Measurements from ENCODE around the gene CBX4. TPM values are rescaled to one million over a fixed set of nuclear protein-coding genes. Genes with fewer than 3 reads are reported as not detected.

Gene CBX4
- total RNA-seq, 1 donor from 2014 or later = 20.2 TPM

DNA sequence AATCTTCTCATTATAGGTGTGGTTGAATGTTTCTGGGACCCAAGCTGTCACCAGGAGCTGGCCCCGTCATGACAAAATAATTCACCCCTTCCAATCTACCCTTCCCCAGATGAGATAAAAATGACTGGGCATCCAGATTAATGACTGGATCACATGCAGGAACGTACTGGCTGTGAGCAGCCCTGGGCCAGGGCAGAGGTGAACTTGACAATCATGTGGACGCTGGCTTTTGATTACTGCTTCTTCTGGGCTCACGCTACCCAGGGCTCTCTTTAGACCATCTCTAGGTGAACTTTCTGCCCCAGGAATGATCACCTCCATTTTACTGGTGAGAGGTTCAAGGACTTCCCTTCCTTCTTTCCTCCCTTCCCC is 18.3 kb downstream of the CBX4 start:
- no peaks in the 10 kb centered on the region for H3K36me3 ChIP-seq
- no peaks in the 10 kb centered on the region for H3K4me1 ChIP-seq
- H3K27me3 ChIP-seq = peaks cover 7% of the 10 kb centered on the region
- H3K27ac ChIP-seq = no peak overlapping the region
- ATAC-seq = no peak
- no peak overlapping the region for H3K4me3 ChIP-seq
- no peak for TF ChIP-seq CTCF (IDR thresholded peaks at IDR 0.05)
- DNase-seq = no peak
- intact Hi-C loops (cut with DNase I) = no loop called here
- no peaks in the 10 kb centered on the region for H3K9me3 ChIP-seq

DNA sequence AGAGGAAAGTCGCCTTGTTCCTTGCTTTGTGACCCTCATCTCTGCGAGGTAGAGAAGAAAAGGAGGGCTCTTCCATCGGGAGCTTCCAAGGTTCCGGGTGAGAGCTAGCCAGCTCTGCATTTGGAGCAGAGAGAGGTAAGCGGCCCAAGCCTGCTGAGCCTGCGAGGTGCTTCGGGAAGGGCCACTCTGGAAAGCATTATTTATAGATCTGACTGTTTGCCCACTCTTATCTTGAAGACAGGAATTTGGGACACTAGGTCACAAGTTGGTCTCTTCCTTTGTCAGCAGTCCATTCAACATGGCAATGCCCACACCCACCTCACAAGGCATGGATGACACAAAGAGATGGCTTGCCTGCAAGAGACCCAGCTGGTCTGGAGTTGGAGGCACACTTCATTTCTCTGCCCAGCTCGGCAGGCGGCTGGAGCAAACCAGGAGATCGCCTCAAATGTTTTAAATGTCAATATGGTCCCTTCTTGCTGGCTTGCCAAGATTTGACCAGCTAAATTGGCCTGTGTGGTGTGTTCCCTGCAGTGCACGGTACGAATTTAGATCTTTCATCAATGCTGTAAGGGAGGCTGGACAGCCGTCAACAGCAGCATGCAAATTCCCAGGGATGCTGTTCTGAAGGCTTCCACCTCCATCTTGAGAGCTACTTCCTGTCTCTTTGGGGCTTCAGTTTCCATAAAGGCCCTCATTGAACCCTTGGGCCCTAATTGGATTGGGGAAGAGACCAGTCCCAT is 19.5 kb downstream of the CBX4 start:
- intact Hi-C loops (cut with DNase I) = no loop called here
- TF ChIP-seq CTCF (IDR thresholded peaks at IDR 0.05) = no peak

GRCh38 chr17:79819085-79819484 is 20.2 kb downstream of the CBX4 start:
- DNase-seq = no peak
- peaks cover 25% of the 10 kb centered on the region for H3K27me3 ChIP-seq

More for the DNA sequence above, 19.5 kb downstream of the CBX4 start:
- ATAC-seq = no peak
- peaks cover 5% of the 10 kb centered on the region for H3K4me1 ChIP-seq
- no peaks in the 10 kb centered on the region for H3K36me3 ChIP-seq
- no peak overlapping the region for H3K27ac ChIP-seq
- no peaks in the 10 kb centered on the region for H3K9me3 ChIP-seq
- no peak overlapping the region for H3K4me3 ChIP-seq
- H3K27me3 ChIP-seq = peaks cover 19% of the 10 kb centered on the region
- DNase-seq = no peak

GRCh38 chr17:79818026-79818758 is 21.0 kb downstream of the CBX4 start:
- Histone ChIP-seq H3K4me1 (peaks cover 15% of the 10 kb centered on the region), H3K27ac (no peak overlapping the region), H3K27me3 (peaks cover 30% of the 10 kb centered on the region), H3K4me3 (no peak overlapping the region), H3K9me3 (no peaks in the 10 kb centered on the region), H3K36me3 (no peaks in the 10 kb centered on the region)
- ATAC-seq (no peak), DNase-seq (no peak)
- no peak for TF ChIP-seq CTCF (IDR thresholded peaks at IDR 0.05)
- intact Hi-C loops (cut with DNase I) = no loop called here

More at GRCh38 chr17:79819085-79819484, 20.2 kb downstream of the CBX4 start:
- no peak overlapping the region for H3K4me3 ChIP-seq
- no peaks in the 10 kb centered on the region for H3K36me3 ChIP-seq
- no peak for TF ChIP-seq CTCF (IDR thresholded peaks at IDR 0.05)
- H3K27ac ChIP-seq = no peak overlapping the region
- intact Hi-C loops (cut with DNase I) = no loop called here
- no peak for ATAC-seq
- H3K9me3 ChIP-seq = no peaks in the 10 kb centered on the region
- H3K4me1 ChIP-seq = peaks cover 12% of the 10 kb centered on the region

DNA sequence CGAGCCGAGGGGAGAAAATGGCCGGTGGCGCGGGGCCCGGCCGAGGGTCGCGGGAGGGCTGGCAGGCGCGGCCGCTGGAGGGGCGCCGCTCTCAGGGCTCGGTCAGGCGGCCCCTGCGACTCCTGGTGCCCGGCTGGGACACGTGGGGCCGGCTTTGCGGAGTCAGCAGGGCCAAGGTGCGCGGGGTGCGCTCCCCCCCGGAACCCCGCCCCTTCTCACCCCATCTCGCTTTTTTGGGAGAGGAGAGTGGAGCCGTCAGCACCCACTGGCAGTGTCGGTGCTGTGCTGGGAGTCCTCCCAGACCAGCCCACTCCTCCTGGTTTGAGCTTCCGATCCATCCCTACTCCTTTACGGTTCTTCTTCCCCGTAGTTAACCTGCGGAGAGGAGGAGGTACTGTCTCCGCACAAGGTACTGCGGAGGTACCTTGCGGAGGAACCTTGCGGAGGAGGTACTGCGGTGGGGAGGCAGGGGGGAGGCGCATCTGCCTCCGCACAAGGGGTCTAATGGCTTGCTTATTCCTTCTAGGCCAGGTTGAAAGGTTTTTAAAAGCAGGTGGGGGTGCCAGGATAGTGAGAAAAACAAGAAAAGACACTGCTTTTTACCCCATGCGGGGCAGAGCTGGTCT is 23.3 kb downstream of the CBX4 start:
- ATAC-seq (no peak), DNase-seq (no peak)
- no peaks in the 10 kb centered on the region for H3K9me3 ChIP-seq
- intact Hi-C loops (cut with DNase I) = no loop called here
- no peaks in the 10 kb centered on the region for H3K36me3 ChIP-seq
- H3K4me3 ChIP-seq = no peak overlapping the region
- H3K27ac ChIP-seq = no peak overlapping the region
- H3K4me1 ChIP-seq = peaks cover 36% of the 10 kb centered on the region
- TF ChIP-seq CTCF (IDR thresholded peaks at IDR 0.05) = no peak
- H3K27me3 ChIP-seq = peaks cover 51% of the 10 kb centered on the region
